Hepatocyte (in vitro differentiated cells): ENCODE results near the gene C1QTNF4. TPM values are rescaled to one million over a fixed set of nuclear protein-coding genes. Genes with fewer than 3 reads are reported as not detected.
"Not testable (repeated sequence)": the region's sequence is repeated elsewhere in the genome, so short reads cannot be mapped to it uniquely, and the experiment has no call there.

ENCODE experiments used
- DNase-seq: peaks from one replicate; pipeline ENCODE4 v3.0.0-alpha.2; 2016; ENCODE audit warnings: low spot score
- H2AFZ ChIP-seq: fragments of 200-600 bp; sonication (generic); 2 replicates; pipeline ENCODE4 v1.6.0; 2016; ENCODE audit warnings: antibody characterized with exemption, mild to moderate bottlenecking
- H3K27ac ChIP-seq: fragments of 200-600 bp; sonication (generic); 2 replicates; pipeline ENCODE4 v1.5.1; 2016; ENCODE audit warnings: mild to moderate bottlenecking
- H3K27me3 ChIP-seq: fragments of 200-600 bp; sonication (generic); 2 replicates; pipeline ENCODE4 v1.6.1; 2016
- H3K36me3 ChIP-seq: fragments of 200-600 bp; sonication (generic); replicated peaks from 2 replicates; pipeline ENCODE4 v1.5.1; 2016; ENCODE audit warnings: low read depth; ENCODE audit not compliant: insufficient read depth
- H3K4me1 ChIP-seq: fragments of 200-600 bp; sonication (generic); 2 replicates; pipeline ENCODE4 v1.5.1; 2016; ENCODE audit warnings: mild to moderate bottlenecking, moderate library complexity; ENCODE audit not compliant: insufficient read depth
- H3K4me2 ChIP-seq: fragments of 200-600 bp; sonication (generic); 2 replicates; pipeline ENCODE4 v1.6.0; 2016
- H3K4me3 ChIP-seq: fragments of 200-600 bp; sonication (generic); 2 replicates; pipeline ENCODE4 v1.5.1; 2016; ENCODE audit warnings: mild to moderate bottlenecking
- H3K79me2 ChIP-seq: fragments of 200-600 bp; sonication (generic); 2 replicates; pipeline ENCODE4 v1.6.0; 2017; ENCODE audit warnings: mild to moderate bottlenecking
- H3K9me2 ChIP-seq: fragments of 200-600 bp; sonication (generic); replicated peaks from 2 replicates; pipeline ENCODE4 v1.6.0; 2017; ENCODE audit warnings: mild to moderate bottlenecking; ENCODE audit not compliant: insufficient read depth
- H3K9me3 ChIP-seq: fragments of 200-600 bp; sonication (generic); 2 replicates; pipeline ENCODE4 v1.5.1; 2016; ENCODE audit warnings: low read depth, mild to moderate bottlenecking
- H4K20me1 ChIP-seq: fragments of 200-600 bp; sonication (generic); 2 replicates; pipeline ENCODE4 v1.6.0; 2016; ENCODE audit warnings: mild to moderate bottlenecking; ENCODE audit not compliant: insufficient read depth, poor library complexity, severe bottlenecking
- EZH2 ChIP-seq: fragments of 200-600 bp; sonication (generic); IDR thresholded peaks from 2 replicates; pipeline ENCODE4 v1.6.1; 2016; ENCODE audit warnings: antibody characterized with exemption, mild to moderate bottlenecking, borderline replicate concordance
- EZH2phosphoT487 ChIP-seq: fragments of 200-600 bp; sonication (generic); IDR thresholded peaks from one replicate; pipeline ENCODE4 v1.6.1; 2018; ENCODE audit warnings: antibody characterized with exemption, mild to moderate bottlenecking, low read depth, moderate library complexity; ENCODE audit not compliant: unreplicated experiment, severe bottlenecking
- WGBS: methylation state at CpG from one replicate; pipeline ENCODE4 v1.1.6; 2016; ENCODE audit warnings: low lambda C conversion rate; ENCODE audit errors: missing lambda C conversion rate; 5-methylcytosine and 5-hydroxymethylcytosine counted together
- polyA plus RNA-seq: library from polyadenylated mRNA; unstranded; fragments of >200 nt; fragmentation: Nextera tagmentation; extraction: Ambion mirVana; gene quantifications from 2 replicates; pipeline ENCODE4 v1.2.1, GENCODE V29; 2016
- total RNA-seq: library from RNA; depleted of rRNA; stranded (reverse); fragments of >200 nt; gene quantifications from 2 replicates; pipeline ENCODE4 v1.2.3, GENCODE V29; 2014
- TF ChIP-seq, protein P1 (sequence below): fragments of 200-600 bp; sonication (generic); IDR thresholded peaks from 2 replicates; pipeline ENCODE4 v1.5.1; 2016; ENCODE audit warnings: antibody characterized with exemption, mild to moderate bottlenecking; ENCODE audit not compliant: poor library complexity

C1QTNF4 gene
- total RNA-seq (0.32 and 0.73 TPM in 2 replicates), polyA plus RNA-seq (0.50 and 1.0 TPM in 2 replicates)

DNA sequence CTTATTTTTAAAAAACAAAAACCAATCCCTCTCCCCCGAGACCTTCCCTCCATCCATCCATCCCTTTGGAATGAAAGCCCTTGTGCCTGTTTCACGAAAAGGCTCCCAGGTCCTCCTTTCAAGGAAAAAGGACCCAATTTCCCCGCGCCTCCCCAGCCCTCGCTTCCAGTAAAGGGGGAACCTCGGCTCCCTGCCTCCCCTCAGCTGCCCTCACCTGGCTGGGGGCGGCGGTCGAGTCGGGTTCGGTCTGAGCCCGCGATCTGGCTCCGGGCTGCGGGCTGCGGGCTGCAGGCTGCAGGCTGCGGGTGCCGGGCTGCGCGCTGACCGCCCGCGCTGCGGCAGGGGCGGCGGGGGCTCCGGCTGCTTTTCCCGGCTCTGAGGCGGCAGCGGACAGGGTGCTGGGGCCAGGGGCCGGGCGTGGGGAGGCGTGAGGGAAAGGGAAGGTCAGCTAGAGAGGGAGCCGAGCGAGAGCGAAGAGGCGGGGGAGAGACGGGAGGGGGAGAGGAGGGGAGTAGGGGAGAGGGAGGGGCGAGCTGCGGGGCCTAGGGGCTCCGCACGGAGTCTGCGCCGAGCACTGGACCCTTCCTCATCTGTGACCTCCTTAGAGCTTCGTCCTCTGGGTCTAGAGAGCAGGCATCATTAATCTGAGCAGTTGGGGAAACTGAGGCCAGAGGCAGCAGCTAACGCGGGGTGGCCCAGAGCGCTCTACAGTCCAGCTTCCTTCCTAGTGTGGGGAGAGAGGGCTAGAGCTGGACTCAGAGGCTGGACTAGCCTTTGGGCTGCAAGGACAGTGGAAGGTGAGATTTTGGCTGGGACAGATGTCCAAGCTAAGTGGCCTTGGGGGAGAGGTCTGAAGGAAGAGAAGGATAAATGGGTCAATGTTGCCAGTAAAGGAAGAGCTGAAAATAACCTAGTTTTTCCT lies at the start of gene C1QTNF4:
TSS of gene C1QTNF4 (minus strand) at position 478 of the 922 bp plus-strand sequence. CDS start 3,601 bp downstream, outside the sequence.
- H3K4me2 ChIP-seq, result peak within 1 kb of the TSS; percentile 90
- H4K20me1 ChIP-seq, result no peaks in the 10 kb centered on the region
- H3K4me3 ChIP-seq, result peak within 1 kb of the TSS; percentile 41
- DNase-seq, result no peak
- no peaks in the 10 kb centered on the region for H3K9me3 ChIP-seq
- no peaks in the 10 kb centered on the region for H3K9me2 ChIP-seq
- no peaks in the 10 kb centered on the region for H3K4me1 ChIP-seq
- peaks cover 44% of the 10 kb centered on the region for H3K27me3 ChIP-seq
- WGBS, result 3% methylated on average over 32 of the region's 48 CpGs
- H3K36me3 ChIP-seq, result no peaks in the 10 kb centered on the region
- no peaks in the 10 kb centered on the region for H3K79me2 ChIP-seq
- TF ChIP-seq EZH2 (peak; percentile 84), EZH2phosphoT487 (no peak)
- TF ChIP-seq, protein P1, sequence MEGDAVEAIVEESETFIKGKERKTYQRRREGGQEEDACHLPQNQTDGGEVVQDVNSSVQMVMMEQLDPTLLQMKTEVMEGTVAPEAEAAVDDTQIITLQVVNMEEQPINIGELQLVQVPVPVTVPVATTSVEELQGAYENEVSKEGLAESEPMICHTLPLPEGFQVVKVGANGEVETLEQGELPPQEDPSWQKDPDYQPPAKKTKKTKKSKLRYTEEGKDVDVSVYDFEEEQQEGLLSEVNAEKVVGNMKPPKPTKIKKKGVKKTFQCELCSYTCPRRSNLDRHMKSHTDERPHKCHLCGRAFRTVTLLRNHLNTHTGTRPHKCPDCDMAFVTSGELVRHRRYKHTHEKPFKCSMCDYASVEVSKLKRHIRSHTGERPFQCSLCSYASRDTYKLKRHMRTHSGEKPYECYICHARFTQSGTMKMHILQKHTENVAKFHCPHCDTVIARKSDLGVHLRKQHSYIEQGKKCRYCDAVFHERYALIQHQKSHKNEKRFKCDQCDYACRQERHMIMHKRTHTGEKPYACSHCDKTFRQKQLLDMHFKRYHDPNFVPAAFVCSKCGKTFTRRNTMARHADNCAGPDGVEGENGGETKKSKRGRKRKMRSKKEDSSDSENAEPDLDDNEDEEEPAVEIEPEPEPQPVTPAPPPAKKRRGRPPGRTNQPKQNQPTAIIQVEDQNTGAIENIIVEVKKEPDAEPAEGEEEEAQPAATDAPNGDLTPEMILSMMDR, result no peak
- H3K27ac ChIP-seq, result no peak within 1 kb of the TSS
- H2AFZ ChIP-seq, result no peak within 1 kb of the TSS

DNA sequence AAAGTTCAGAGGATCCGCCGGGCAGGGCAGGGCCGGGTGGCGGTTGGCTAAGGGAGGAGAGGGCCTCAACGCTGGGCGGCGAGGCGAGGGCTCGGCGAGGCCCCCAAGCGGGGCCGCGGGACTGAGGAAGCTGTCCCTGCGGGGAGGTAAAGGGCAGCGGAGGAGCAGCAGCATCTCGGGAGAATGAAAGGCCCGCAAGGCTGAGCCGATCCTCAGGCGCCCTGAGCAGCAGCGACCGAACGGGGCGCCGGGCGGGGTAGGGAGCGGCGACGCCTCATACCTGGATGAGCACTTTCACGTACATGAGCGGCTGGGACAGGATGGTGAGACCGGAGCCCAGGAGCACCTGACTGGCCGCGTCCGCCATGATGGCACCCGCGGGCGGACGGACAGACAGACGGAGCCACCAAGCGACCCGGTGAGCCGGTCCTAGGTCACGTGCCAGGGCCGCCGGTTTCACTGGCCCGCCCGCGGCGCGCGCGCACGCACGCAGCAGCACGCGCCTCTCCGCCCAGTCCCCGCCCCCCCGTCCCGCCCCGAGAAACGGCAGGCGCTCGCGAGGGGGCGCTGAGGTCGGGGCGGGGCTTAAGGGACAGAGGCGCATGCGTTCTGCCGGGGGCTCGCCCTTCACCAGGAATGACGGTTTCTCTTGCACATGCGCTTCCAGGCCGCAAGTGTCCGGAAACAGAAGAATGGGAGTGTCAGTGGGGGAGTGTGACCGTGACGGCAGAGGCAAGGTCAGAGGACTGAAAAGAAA lies 48.1 kb upstream of the C1QTNF4 start, which contains the start of gene MTCH2:
TSS of gene MTCH2 (minus strand) at position 461 of the 757 bp plus-strand sequence. CDS start at position 367, 94 bp downstream.
- no peaks in the 10 kb centered on the region for H3K9me2 ChIP-seq
- peak within 1 kb of the TSS; percentile 87 for H3K4me2 ChIP-seq
- no peaks in the 10 kb centered on the region for H4K20me1 ChIP-seq
- peak within 1 kb of the TSS; percentile 62 for H2AFZ ChIP-seq
- H3K9me3 ChIP-seq, result no peaks in the 10 kb centered on the region
- H3K4me1 ChIP-seq, result peaks cover 9% of the 10 kb centered on the region
- peaks cover 31% of the 10 kb centered on the region for H3K79me2 ChIP-seq
- peak within 1 kb of the TSS; percentile 96 for H3K27ac ChIP-seq
- H3K4me3 ChIP-seq, result peak within 1 kb of the TSS; percentile 41
- DNase-seq, result peak; percentile 98
- WGBS, result 1% methylated on average over 42 of the region's 78 CpGs
- no peaks in the 10 kb centered on the region for H3K27me3 ChIP-seq
- TF ChIP-seq EZH2, result no peak
- TF ChIP-seq, protein P1, result peak; percentile 26
- no peaks in the 10 kb centered on the region for H3K36me3 ChIP-seq

DNA sequence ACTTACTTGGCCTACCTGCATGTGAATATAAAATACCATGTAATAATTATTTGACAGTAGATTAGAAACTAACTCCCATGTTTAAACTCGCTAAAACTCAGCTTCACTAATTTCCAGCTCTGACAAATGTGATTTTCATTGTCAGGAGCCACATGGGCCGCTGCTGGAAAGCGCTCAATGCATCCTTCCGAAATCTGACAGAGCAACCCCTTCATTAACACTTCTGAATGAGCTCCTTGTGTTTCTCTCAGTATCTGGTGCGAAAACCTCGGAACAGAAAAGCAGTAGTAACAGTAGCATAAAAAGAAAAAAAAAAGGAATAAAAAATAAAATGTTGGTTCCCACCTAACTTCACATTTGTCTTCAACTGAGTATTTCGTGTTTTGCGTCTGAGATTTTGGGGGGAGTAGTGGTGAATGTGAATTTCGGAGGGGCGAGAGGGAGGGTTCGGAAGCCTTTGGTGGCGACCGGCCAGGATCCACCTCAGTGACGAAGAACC lies 47.4 kb upstream of the C1QTNF4 start:
- no peaks in the 10 kb centered on the region for H3K9me2 ChIP-seq
- WGBS, result 4% methylated on average over 14 of the region's 14 CpGs
- no peak for DNase-seq
- peak overlapping the region; percentile 41 for H3K4me3 ChIP-seq
- peak overlapping the region; percentile 87 for H3K4me2 ChIP-seq
- peak overlapping the region; percentile 96 for H3K27ac ChIP-seq
- no peaks in the 10 kb centered on the region for H3K36me3 ChIP-seq
- H3K9me3 ChIP-seq, result no peaks in the 10 kb centered on the region
- TF ChIP-seq, protein P1, result no peak
- TF ChIP-seq EZH2phosphoT487 (no peak), EZH2 (no peak)
- no peaks in the 10 kb centered on the region for H3K27me3 ChIP-seq
- H3K79me2 ChIP-seq, result peaks cover 31% of the 10 kb centered on the region
- H3K4me1 ChIP-seq, result peaks cover 9% of the 10 kb centered on the region
- H2AFZ ChIP-seq, result peak overlapping the region; percentile 62
- no peaks in the 10 kb centered on the region for H4K20me1 ChIP-seq

DNA sequence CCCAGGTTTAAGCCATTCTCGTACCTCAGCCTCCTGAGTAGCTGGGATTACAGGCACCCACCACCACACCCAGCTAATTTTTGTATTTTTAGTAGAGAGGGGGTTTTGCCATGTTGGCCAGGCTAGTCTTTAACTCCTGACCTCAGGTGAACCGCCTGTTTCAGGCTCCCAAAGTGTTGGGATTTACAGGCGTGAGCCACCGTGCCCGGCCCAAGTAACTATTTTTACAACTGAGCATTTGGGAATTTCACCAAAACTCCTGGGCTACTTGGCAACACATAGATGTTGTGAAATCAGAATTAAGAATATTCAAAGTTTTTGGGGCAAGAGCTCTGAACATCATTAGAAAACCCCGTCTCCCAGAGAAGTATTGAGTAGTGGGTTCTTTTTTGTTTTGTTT lies 46.3 kb upstream of the C1QTNF4 start:
- H3K9me2 ChIP-seq, H3K27ac ChIP-seq, H4K20me1 ChIP-seq, H3K9me3 ChIP-seq, H3K27me3 ChIP-seq, DNase-seq, H3K36me3 ChIP-seq, H3K4me1 ChIP-seq, H3K4me3 ChIP-seq, H2AFZ ChIP-seq: not testable (repeated sequence)
- Histone ChIP-seq H3K79me2 (peaks cover 31% of the 10 kb centered on the region), H3K4me2 (peak overlapping the region; percentile 87)
- whole genome bisulfite sequencing, result 98% methylated on average over 6 of the region's 6 CpGs

DNA sequence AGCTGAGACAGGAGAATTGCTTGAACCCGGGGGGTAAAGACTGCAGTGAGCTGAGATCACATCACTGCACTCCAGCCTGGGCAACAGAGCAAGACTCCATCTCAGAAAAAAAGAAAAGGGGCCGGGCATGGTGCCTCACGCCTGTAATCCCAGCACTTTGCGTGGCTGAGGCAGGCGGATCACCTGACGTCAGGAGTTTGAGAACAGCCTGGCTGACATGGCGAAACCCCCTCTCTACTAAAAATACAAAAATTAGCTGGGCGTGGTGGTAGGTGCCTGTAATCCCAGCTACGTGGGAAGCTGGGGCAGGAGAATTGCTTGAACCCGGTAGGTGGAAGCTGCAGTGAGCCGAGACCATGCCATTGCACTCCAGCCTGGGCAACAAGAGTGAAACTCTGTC lies 42.1 kb upstream of the C1QTNF4 start:
- H3K27me3 ChIP-seq, H3K4me2 ChIP-seq, H4K20me1 ChIP-seq, H3K4me3 ChIP-seq, DNase-seq, H2AFZ ChIP-seq, H3K4me1 ChIP-seq, H3K27ac ChIP-seq, H3K9me2 ChIP-seq, H3K9me3 ChIP-seq, H3K36me3 ChIP-seq: not testable (repeated sequence)
- WGBS, result 98% methylated on average over 11 of the region's 11 CpGs
- peaks cover 25% of the 10 kb centered on the region for H3K79me2 ChIP-seq
